Measurements from ENCODE around the gene DBH.
"Not testable (repeated sequence)": the region's sequence is repeated elsewhere in the genome, so short reads cannot be mapped to it uniquely, and the experiment has no call there.

DBH gene

GRCh38 chr9:133621725-133622267 lies 14.4 kb upstream of the DBH start:
- in situ Hi-C loops (cut with MboI; ENCODE audit: low sequenced_read_pairs), result no loop called here

GRCh38 chr9:133622555-133622954 lies 13.6 kb upstream of the DBH start:
- in situ Hi-C loops (cut with MboI; ENCODE audit: low sequenced_read_pairs), result no loop called here

- in situ Hi-C loops (cut with MboI; ENCODE audit: low sequenced_read_pairs), result not testable (repeated sequence)
These were observed 10.2 kb upstream of the DBH start for GRCh38 chr9:133626008-133626407.

- in situ Hi-C loops (cut with MboI; ENCODE audit: low sequenced_read_pairs), result no loop called here
These were observed 8.8 kb upstream of the DBH start for GRCh38 chr9:133627341-133627740.

GRCh38 chr9:133628766-133629165 lies 7.4 kb upstream of the DBH start:
- in situ Hi-C loops (cut with MboI; ENCODE audit: low sequenced_read_pairs), result no loop called here

DNA sequence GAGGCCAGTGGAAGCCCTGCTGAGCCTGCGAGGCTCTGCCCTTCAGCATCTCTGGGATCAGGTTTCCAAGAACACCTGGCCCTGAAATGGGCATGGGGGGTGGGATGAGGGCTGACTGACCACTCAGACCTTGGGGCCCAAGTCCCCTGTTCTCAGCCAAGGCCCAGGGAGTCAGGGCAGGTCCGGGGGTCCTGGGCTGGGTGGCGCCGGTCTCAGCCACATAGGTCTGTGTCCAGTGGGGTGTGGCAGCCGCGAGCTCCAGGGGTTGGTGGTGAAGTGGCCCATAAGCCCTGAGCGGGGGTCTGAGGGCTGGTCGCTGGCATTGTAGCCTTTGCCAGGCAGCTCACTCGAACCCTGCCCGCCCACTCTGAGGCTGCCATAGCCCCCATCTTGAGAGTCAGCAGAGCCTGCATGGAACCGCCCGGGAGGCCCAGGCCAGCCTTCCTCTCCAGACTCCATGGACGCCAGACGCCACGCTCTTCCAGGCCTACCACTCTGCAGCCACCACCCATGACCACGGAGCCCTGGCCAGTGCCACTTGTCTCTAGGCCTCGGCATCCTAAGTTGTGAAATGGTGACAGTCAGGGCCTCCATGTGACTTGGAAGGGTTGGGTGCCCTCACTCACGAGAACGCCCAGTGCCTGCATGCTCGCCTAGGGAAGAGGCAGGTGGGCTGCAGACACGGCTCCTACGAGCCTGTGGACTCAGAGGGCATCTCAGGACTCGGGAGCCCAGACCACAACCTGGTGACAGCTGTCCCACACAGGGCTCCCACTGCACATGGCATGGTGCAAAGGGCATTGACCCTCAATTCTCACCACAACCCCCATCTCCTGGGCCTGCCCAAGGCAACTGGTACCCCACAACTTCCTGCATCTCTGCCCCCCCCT lies 6.7 kb upstream of the DBH start:
- in situ Hi-C loops (cut with MboI; ENCODE audit: low sequenced_read_pairs), result no loop called here

- in situ Hi-C loops (cut with MboI; ENCODE audit: low sequenced_read_pairs), result no loop called here
These were observed 5.1 kb upstream of the DBH start for GRCh38 chr9:133631111-133631510.

DNA sequence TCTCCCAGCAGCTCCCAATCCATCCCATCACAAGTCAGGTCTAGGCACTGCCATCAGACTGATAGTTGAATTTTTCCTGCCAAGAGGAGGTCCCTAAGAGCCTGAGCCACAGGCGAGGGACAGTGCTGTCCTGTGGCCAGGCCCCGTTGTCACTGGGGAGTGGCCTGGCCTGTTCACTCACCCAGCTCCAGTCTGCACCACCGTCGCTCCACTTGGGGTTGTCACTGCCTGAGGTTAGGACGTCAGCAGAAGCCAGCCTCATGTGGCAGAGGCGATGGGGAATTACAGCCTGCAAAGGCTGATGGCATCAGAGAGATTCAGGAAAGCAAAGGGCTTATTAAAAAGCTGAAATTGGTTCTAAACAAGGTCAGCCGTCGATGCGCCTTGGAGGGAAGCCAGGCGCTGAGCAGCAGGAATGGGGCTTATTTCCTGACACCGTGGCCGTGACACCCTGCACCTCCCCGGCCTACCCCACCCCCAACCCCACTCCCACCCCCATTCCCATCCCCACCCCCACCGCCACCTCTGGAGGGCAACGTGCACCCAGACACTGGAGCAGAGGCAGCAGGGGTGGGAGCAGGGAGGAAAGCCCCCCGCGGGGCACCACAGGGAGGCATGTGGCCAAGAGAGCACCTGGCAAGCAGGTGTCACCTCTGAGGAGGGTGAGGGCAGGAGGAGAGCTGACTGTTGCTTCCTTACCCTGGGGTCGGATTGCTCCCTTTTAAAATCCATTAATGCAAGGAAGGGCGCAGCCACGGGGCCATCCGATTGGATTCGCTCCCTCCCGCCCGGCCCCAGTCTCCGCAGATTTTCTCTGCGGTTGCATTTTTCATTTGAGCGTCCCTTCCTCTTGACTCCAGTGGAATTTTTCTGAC lies 3.1 kb upstream of the DBH start:
- in situ Hi-C loops (cut with MboI; ENCODE audit: low sequenced_read_pairs), result no loop called here

DNA sequence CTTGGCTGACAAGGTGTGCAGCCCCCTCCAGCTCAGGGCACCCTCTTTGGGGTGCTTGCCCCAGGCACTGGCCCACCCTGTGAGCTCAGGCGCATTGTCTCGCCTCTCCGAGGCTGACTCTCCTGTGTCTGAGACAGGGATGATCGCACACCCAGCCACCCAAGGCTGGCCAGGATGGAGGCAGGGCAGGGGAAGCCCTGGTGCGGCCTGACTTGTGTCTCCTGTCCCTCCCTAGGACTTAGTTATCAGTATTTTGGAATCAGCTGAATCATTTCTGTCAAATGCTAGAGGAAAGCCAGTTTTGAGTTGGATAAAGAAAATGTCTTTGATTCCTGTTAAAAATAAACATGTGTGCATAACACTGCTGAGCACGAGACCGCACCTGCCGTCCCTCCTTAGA lies 2.5 kb upstream of the DBH start:
- in situ Hi-C loops (cut with MboI; ENCODE audit: low sequenced_read_pairs), result no loop called here

DNA sequence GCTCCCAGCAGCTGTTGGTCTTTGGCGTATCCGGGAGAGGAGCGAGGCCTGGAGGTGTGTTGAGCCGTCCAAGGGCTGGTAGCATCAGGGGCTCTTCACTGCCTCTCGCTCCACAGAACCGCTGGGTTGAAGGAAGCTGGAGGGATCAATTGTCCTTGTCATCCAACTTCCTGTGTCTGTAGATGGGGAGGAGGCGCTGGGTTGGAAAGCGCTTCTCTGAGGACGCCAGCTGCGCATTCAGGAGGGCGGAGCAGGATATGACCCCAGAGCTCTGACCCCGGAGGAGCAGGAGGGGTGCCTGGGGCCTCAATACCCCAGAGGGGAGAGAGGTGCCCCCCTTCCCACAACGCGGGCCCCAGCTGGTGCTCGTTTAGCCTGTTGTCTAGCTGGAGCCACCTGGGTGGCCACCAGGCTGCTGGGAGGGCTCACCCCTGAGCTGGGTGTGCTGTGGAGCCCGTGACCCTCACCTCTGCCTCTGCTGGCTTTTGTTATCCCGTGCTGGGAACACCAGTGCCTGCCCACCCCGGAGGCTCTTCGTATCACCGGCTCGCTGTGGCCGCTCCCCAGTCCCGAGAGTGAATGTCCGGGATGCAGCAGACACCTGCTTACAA lies 2.0 kb upstream of the DBH start:
- in situ Hi-C loops (cut with MboI; ENCODE audit: low sequenced_read_pairs), result no loop called here

- in situ Hi-C loops (cut with MboI; ENCODE audit: low sequenced_read_pairs), result no loop called here
These were observed 1.1 kb upstream of the DBH start for GRCh38 chr9:133635098-133635497.

DNA sequence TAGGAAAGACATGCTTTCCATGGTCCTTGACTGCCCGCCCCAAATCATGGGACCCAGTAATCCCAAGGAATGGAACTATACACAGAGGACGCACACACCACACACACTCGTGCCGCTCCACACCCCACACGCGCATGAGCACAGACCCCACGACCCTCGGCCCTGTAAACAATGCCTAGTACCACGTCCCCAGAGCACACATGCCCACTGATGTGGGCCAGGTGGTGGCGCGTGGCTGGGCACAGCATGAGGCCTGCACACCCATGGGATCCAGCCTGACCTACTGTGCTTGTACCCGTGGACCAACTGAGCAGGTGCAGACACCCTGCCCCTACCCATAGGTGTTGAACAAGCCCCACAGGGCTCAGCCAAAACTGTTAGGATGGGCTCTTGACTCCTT lies 739 bp downstream of the DBH start:
- in situ Hi-C loops (cut with MboI; ENCODE audit: low sequenced_read_pairs), result no loop called here

GRCh38 chr9:133637451-133638055 lies 1.4 kb downstream of the DBH start:
- in situ Hi-C loops (cut with MboI; ENCODE audit: low sequenced_read_pairs), result no loop called here

- in situ Hi-C loops (cut with MboI; ENCODE audit: low sequenced_read_pairs), result no loop called here
These were observed 1.9 kb downstream of the DBH start for GRCh38 chr9:133638076-133638475.

DNA sequence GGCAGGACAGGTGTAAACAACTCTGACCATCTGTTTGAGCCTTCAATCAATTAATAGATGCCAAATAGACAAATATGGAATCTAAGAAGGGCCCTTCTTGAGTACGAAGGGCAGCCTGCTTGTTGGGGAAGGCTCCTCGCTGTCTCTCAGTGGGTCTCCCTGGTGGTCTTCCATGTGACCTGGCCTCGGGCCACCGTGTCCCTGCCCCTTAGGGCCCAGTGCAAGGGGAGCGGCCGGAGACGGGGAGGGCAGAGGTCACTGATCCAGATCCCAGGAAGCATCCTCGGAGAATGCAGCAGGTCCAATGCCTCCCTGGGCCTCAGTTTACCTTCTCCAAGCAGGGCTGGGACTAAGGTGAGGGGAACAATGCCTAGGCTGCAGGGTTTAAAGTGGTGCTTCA lies 2.5 kb downstream of the DBH start:
- in situ Hi-C loops (cut with MboI; ENCODE audit: low sequenced_read_pairs), result no loop called here

DNA sequence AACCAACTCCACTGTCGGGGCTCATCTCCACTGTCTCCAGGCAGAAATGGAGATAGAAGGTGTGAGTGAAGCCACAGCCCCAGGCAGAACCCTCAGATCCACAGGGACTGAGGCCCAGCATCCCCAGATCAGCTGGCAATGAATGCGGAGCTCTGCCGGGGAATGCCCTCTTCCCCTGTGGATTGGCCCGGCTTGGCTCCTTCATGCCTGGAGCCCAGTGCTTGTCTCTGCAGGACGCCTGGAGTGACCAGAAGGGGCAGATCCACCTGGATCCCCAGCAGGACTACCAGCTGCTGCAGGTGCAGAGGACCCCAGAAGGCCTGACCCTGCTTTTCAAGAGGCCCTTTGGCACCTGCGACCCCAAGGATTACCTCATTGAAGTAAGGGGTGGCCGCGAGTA lies 3.5 kb downstream of the DBH start:
- in situ Hi-C loops (cut with MboI; ENCODE audit: low sequenced_read_pairs), result no loop called here

- in situ Hi-C loops (cut with MboI; ENCODE audit: low sequenced_read_pairs), result no loop called here
These were observed 4.0 kb downstream of the DBH start for GRCh38 chr9:133640160-133640559.

- in situ Hi-C loops (cut with MboI; ENCODE audit: low sequenced_read_pairs), result no loop called here
These were observed 4.6 kb downstream of the DBH start for GRCh38 chr9:133640580-133641395.

DNA sequence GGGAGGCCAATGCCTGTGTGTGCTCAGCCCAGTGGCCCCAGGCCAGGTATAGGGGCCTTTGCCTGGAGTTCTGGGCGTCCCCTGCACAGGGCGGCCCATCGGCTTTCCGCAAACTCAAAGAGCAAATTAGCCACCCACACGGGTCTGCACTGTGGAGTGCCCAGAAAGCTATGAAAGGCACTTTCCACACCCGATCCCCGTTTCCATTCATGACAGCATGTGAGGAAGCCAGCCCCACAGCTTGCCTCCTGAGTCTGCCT lies 5.2 kb downstream of the DBH start:
- in situ Hi-C loops (cut with MboI; ENCODE audit: low sequenced_read_pairs), result no loop called here

GRCh38 chr9:133641861-133642595 lies 5.9 kb downstream of the DBH start:
- in situ Hi-C loops (cut with MboI; ENCODE audit: low sequenced_read_pairs), result no loop called here
